Measurements from ENCODE around the gene SMOC2.

Gene SMOC2

DNA sequence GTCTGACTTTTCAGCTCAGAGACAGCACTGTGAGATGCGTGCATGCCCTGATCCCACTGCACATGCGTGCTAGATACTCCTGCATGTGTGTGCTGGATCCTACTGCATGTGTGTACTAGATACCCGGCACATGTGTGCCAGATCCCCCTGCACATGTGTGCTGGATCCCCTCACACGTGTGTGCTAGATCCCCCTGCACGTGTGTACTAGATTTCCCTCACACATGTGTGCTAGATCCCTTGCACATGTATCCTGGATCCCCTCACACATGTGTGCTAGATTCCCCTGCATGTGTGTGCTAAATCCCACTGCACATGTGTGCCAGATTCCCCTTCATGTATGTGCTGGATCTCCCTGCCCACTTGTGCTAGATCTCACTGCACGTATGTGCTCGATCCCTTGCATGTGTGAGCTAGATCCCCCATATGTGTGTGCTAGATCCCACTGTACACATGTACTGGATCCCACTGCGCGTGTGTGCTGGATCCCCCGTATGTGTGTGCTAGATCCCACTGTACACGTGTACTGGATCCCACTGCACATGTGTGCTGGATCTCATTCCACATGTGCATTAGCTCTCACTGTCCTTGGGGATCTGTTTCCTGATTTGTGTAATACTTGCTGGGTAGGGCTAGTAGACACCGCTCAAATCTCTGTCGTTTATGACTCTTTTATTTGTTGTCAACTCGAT lies 214.6 kb downstream of the SMOC2 start:
- no peak overlapping the region for H3K9ac ChIP-seq (ENCODE audit: insufficient read length)
- TF ChIP-seq FOXP2 (optimal IDR thresholded peaks at IDR 0.05; ENCODE audit: control extremely low read depth, extremely low read length, insufficient read depth) (no peak), POLR2AphosphoS5 (IDR thresholded peaks at IDR 0.05; ENCODE audit: borderline replicate concordance, low read depth, low read length) (no peak), EZH2 (IDR thresholded peaks at IDR 0.05) (no peak)
- DNase-seq (ENCODE audit: low read depth, low spot score), result no peak

GRCh38 chr6:168658059-168658458 lies 217.1 kb downstream of the SMOC2 start:
- DNase-seq (ENCODE audit: low read depth, low spot score), result no peak
- Histone ChIP-seq H3K9ac (ENCODE audit: insufficient read length) (no peak overlapping the region), H3K36me3 (ENCODE audit: insufficient read depth, low read length) (no peaks in the 10 kb centered on the region), H3K4me3 (no peak overlapping the region), H3K27ac (no peak overlapping the region), H3K9me3 (ENCODE audit: low read depth, low read length) (no peaks in the 10 kb centered on the region)
- no peak for TF ChIP-seq EZH2 (IDR thresholded peaks at IDR 0.05)
- TF ChIP-seq POLR2AphosphoS5 (IDR thresholded peaks at IDR 0.05; ENCODE audit: borderline replicate concordance, low read depth, low read length), result no peak
- no peak for TF ChIP-seq FOXP2 (optimal IDR thresholded peaks at IDR 0.05; ENCODE audit: control extremely low read depth, extremely low read length, insufficient read depth)

More for the DNA sequence above, 214.6 kb downstream of the SMOC2 start:
- H3K36me3 ChIP-seq (ENCODE audit: insufficient read depth, low read length), result no peaks in the 10 kb centered on the region
- no peaks in the 10 kb centered on the region for H3K9me3 ChIP-seq (ENCODE audit: low read depth, low read length)
- no peak overlapping the region for H3K4me3 ChIP-seq
- no peak overlapping the region for H3K27ac ChIP-seq

DNA sequence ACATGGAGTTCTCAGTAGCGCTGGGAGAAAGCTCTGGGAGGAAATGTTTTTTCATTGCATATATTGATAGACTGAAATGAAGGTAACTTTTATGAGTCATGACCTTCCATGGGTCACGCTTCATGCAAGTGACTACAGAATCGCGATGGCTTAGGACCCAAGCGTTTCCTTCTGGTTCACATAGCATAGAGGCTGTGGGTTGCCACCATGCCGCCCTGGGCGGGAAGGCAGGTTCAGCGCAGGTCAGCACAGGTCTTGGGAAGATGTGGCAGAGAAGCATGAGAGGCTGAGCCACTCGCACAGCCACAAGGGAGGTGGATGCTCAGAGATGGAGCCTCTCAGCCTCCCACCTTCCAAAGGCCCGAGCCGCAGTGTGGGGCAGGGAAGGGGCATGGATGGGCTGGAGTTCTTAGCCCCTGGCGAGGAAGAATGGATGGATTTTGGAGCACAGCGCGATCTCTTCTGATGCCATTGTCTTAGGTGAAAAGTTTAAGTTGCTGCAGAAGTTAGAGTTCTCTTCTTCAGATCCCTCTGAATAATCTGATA lies 219.5 kb downstream of the SMOC2 start:
- H3K9ac ChIP-seq (ENCODE audit: insufficient read length), result no peak overlapping the region
- DNase-seq (ENCODE audit: low read depth, low spot score), result no peak
- no peaks in the 10 kb centered on the region for H3K36me3 ChIP-seq (ENCODE audit: insufficient read depth, low read length)
- TF ChIP-seq EZH2 (IDR thresholded peaks at IDR 0.05) (no peak), POLR2AphosphoS5 (IDR thresholded peaks at IDR 0.05; ENCODE audit: borderline replicate concordance, low read depth, low read length) (no peak), FOXP2 (optimal IDR thresholded peaks at IDR 0.05; ENCODE audit: control extremely low read depth, extremely low read length, insufficient read depth) (no peak)
- no peak overlapping the region for H3K27ac ChIP-seq
- H3K9me3 ChIP-seq (ENCODE audit: low read depth, low read length), result no peaks in the 10 kb centered on the region
- no peak overlapping the region for H3K4me3 ChIP-seq

DNA sequence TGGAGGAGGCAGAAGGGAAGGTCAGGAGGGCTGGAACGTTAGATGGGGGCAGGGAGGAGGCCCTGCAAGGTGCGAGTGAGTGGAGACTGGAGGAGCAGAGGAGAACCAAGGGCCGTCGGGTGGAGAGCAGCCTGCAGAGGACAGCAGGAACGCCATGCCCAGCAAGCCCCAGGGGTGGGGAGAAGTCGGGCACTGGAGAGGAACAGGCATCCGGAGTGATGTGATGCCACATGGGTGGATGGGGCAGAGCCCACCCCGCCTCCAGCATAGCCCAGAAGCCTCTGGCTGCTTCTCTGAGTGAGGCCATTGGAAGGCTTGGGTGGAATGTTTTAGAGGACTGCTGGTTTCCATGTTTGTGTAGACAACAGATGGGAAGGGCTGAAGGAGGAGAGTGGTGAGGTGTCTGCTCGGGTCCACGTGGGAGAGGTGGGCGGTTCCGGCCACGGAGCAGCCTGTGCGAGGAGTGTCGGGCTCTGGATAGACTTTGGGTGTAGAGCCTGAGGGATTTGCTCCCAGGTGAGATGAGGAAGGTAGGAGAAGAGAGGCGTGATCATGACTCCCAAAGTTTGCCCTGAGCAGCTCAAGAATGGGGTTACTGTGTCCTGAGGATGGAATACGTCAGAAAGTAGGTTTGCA lies 221.4 kb downstream of the SMOC2 start:
- Histone ChIP-seq H3K9me3 (ENCODE audit: low read depth, low read length) (no peaks in the 10 kb centered on the region), H3K9ac (ENCODE audit: insufficient read length) (no peak overlapping the region), H3K36me3 (ENCODE audit: insufficient read depth, low read length) (no peaks in the 10 kb centered on the region), H3K4me3 (no peak overlapping the region), H3K27ac (no peak overlapping the region)
- no peak for DNase-seq (ENCODE audit: low read depth, low spot score)
- TF ChIP-seq EZH2 (IDR thresholded peaks at IDR 0.05) (no peak), FOXP2 (optimal IDR thresholded peaks at IDR 0.05; ENCODE audit: control extremely low read depth, extremely low read length, insufficient read depth) (no peak), POLR2AphosphoS5 (IDR thresholded peaks at IDR 0.05; ENCODE audit: borderline replicate concordance, low read depth, low read length) (no peak)

- TF ChIP-seq EZH2 (IDR thresholded peaks at IDR 0.05) (no peak), FOXP2 (optimal IDR thresholded peaks at IDR 0.05; ENCODE audit: control extremely low read depth, extremely low read length, insufficient read depth) (no peak), POLR2AphosphoS5 (IDR thresholded peaks at IDR 0.05; ENCODE audit: borderline replicate concordance, low read depth, low read length) (no peak)
- H3K4me3 ChIP-seq, result no peak overlapping the region
- no peak overlapping the region for H3K9ac ChIP-seq (ENCODE audit: insufficient read length)
- no peak overlapping the region for H3K27ac ChIP-seq
- no peaks in the 10 kb centered on the region for H3K9me3 ChIP-seq (ENCODE audit: low read depth, low read length)
- H3K36me3 ChIP-seq (ENCODE audit: insufficient read depth, low read length), result no peaks in the 10 kb centered on the region
- no peak for DNase-seq (ENCODE audit: low read depth, low spot score)
Observed at GRCh38 chr6:168663041-168663440, 222.1 kb downstream of the SMOC2 start.

DNA sequence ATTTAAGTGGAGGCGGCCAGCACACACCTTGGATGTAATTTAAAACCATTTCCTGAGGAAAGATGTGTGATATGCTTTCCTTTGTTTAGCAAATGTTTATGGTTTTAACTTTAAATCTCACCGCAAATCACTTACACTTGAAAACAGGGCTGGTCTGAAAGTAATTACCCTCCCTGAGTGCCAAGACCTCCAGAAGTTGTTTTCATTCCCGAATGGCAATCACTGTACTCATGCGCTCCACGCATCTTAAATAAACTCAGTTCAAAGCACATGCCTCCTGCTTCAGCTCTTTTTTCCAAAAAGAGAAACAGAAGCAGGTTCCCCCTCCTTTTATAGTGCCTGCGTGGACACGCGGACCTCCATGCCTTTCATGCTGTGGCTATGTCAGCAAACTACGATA lies 224.0 kb downstream of the SMOC2 start:
- Histone ChIP-seq H3K9ac (ENCODE audit: insufficient read length) (no peak overlapping the region), H3K4me3 (no peak overlapping the region), H3K27ac (no peak overlapping the region), H3K36me3 (ENCODE audit: insufficient read depth, low read length) (no peaks in the 10 kb centered on the region), H3K9me3 (ENCODE audit: low read depth, low read length) (no peaks in the 10 kb centered on the region)
- TF ChIP-seq POLR2AphosphoS5 (IDR thresholded peaks at IDR 0.05; ENCODE audit: borderline replicate concordance, low read depth, low read length), result no peak
- TF ChIP-seq EZH2 (IDR thresholded peaks at IDR 0.05), result no peak
- no peak for TF ChIP-seq FOXP2 (optimal IDR thresholded peaks at IDR 0.05; ENCODE audit: control extremely low read depth, extremely low read length, insufficient read depth)
- no peak for DNase-seq (ENCODE audit: low read depth, low spot score)

GRCh38 chr6:168666170-168666569 lies 225.2 kb downstream of the SMOC2 start:
- H3K27ac ChIP-seq, result peak overlapping the region; percentile 82

DNA sequence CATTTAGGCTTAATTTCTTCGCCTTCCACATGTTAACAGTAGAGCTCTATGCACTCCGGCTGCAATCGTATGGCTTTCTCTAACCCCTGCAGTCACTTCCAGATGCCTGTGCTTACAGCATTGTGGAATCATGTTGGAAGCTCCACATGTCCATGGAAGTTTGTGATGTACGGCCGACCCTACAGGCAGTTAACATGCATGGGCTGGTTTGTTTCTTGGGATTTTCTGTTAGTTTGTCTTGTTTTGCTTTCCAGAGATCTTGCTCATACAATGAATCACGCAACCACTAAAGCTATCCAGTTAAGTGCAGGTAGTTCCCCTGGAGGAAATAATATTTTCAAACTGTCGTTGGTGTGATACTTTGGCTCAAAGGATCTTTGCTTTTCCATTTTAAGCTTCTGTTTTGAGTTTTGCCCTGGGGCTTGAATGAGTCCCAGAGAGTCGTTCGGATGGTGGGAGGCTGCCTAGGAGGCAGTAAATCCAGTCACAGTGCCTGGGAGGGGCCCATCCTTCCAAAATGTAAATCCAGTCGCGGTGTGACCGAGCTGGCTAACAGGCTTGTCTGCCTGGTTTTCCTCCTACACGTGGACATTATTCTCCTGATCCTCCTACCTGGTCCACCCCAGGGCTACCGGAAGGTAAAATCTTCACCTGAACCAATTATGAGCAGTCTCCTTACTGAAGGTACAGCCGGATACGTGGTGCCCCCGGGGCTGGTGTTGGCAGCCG lies 225.9 kb downstream of the SMOC2 start:
- H3K9ac ChIP-seq (ENCODE audit: insufficient read length), result no peak overlapping the region
- peak overlapping the region; percentile 67 for H3K4me3 ChIP-seq
- no peaks in the 10 kb centered on the region for H3K9me3 ChIP-seq (ENCODE audit: low read depth, low read length)
- H3K27ac ChIP-seq, result peak overlapping the region; percentile 82
- TF ChIP-seq EZH2 (IDR thresholded peaks at IDR 0.05) (no peak), POLR2AphosphoS5 (IDR thresholded peaks at IDR 0.05; ENCODE audit: borderline replicate concordance, low read depth, low read length) (no peak), FOXP2 (optimal IDR thresholded peaks at IDR 0.05; ENCODE audit: control extremely low read depth, extremely low read length, insufficient read depth) (no peak)
- no peaks in the 10 kb centered on the region for H3K36me3 ChIP-seq (ENCODE audit: insufficient read depth, low read length)
- DNase-seq (ENCODE audit: low read depth, low spot score), result no peak

More at GRCh38 chr6:168666170-168666569, 225.2 kb downstream of the SMOC2 start:
- Histone ChIP-seq H3K36me3 (ENCODE audit: insufficient read depth, low read length) (no peaks in the 10 kb centered on the region), H3K9ac (ENCODE audit: insufficient read length) (no peak overlapping the region), H3K4me3 (peak overlapping the region; percentile 67), H3K9me3 (ENCODE audit: low read depth, low read length) (no peaks in the 10 kb centered on the region)
- DNase-seq (ENCODE audit: low read depth, low spot score), result no peak
- no peak for TF ChIP-seq POLR2AphosphoS5 (IDR thresholded peaks at IDR 0.05; ENCODE audit: borderline replicate concordance, low read depth, low read length)
- no peak for TF ChIP-seq EZH2 (IDR thresholded peaks at IDR 0.05)
- no peak for TF ChIP-seq FOXP2 (optimal IDR thresholded peaks at IDR 0.05; ENCODE audit: control extremely low read depth, extremely low read length, insufficient read depth)
